B cell (primary cell): ENCODE data around the gene STOML1. TPM values are rescaled to one million over a fixed set of nuclear protein-coding genes. Genes with fewer than 3 reads are reported as not detected.
"Not testable (repeated sequence)": the region's sequence is repeated elsewhere in the genome, so short reads cannot be mapped to it uniquely, and the experiment has no call there.

Experiments used
- ATAC-seq: fragments of 200-7000 bp; cut with Tn5 transposase; one replicate; pipeline ENCODE4 v1.10.0; 2021; ENCODE audit warnings: low read depth, mild to moderate bottlenecking, moderate number of reproducible peaks, moderate library complexity
- CTCF ChIA-PET: fragments of 350-600 bp; sonication (Branson Sonifier 250); formaldehyde crosslinking; loops from one replicate; lab custom pipeline; 2021; ENCODE audit warnings: antibody characterized with exemption, inconsistent platforms; lab: Charles Lee
- POLR2A ChIA-PET: fragments of 350-600 bp; sonication (Branson Sonifier 250); formaldehyde crosslinking; loops from one replicate; lab custom pipeline; 2021; ENCODE audit warnings: antibody characterized with exemption; lab: Charles Lee
- DNase-seq: peaks from one replicate; pipeline ENCODE4 v3.0.0; 2013
- H2AFZ ChIP-seq: 2 replicates; pipeline ENCODE4 v1.6.1; 2012; ENCODE audit warnings: mild to moderate bottlenecking, low read depth, low read length; ENCODE audit not compliant: insufficient read depth, poor library complexity, severe bottlenecking
- H3K27ac ChIP-seq, 2 donors: 1 replicate in 1 of 2; 2 replicates in 1 of 2; pipeline ENCODE4 v1.5.1; 2012 to 2013; ENCODE audit warnings: low read length in 2 of 2, mild to moderate bottlenecking in 2 of 2, moderate library complexity in 1 of 2
- H3K27me3 ChIP-seq, 4 experiments: fragments of 200-600 bp in 1 of 4; sonication (generic) in 1 of 4; replicated peaks in 1 of 4; 1 replicate in 2 of 4; 2 replicates in 2 of 4; pipeline versions ENCODE4 v1.6.1 to v1.7.0; 2013 to 2016; ENCODE audit warnings: low read length in 3 of 4, mild to moderate bottlenecking in 2 of 4, mixed read lengths in 1 of 4, moderate library complexity in 1 of 4; ENCODE audit not compliant: insufficient read depth in 4 of 4, control insufficient read depth in 3 of 4; ENCODE audit errors: control extremely low read depth in 1 of 4
- H3K36me3 ChIP-seq, 2 experiments: replicated peaks in 1 of 2; 1 replicate in 1 of 2; 2 replicates in 1 of 2; pipeline versions ENCODE4 v1.6.1 to v1.7.1; 2013; ENCODE audit warnings: low read length in 1 of 2; ENCODE audit not compliant: insufficient read depth in 2 of 2, control insufficient read depth in 1 of 2; ENCODE audit errors: control extremely low read depth in 1 of 2, extremely low read depth in 1 of 2
- H3K4me1 ChIP-seq, 2 donors: fragments of 200-600 bp in 1 of 2; sonication (generic) in 1 of 2; 1 replicate in 1 of 2; 2 replicates in 1 of 2; pipeline versions ENCODE4 v1.5.1 to v1.6.1; 2013 to 2017; ENCODE audit warnings: low read length in 2 of 2; ENCODE audit not compliant: control insufficient read depth in 2 of 2, insufficient read depth in 2 of 2
- H3K4me2 ChIP-seq: replicated peaks from 2 replicates; pipeline ENCODE3; 2012; ENCODE audit warnings: mild to moderate bottlenecking, low read depth, low read length; ENCODE audit not compliant: poor library complexity, severe bottlenecking
- H3K4me3 ChIP-seq, 5 experiments: fragments of 200-600 bp in 1 of 5; sonication (generic) in 1 of 5; 1 replicate in 3 of 5; 2 replicates in 2 of 5; pipeline versions ENCODE4 v1.5.1 to v1.7.0; 2011 to 2016; ENCODE audit warnings: low read length in 4 of 5, mild to moderate bottlenecking in 4 of 5, low read depth in 2 of 5, control low read depth in 1 of 5, moderate library complexity in 1 of 5; ENCODE audit not compliant: insufficient read depth in 1 of 5; ENCODE audit errors: control extremely low read depth in 1 of 5, extremely low read depth in 1 of 5
- H3K79me2 ChIP-seq: fragments of 200-600 bp; sonication (generic); one replicate; pipeline ENCODE4 v1.6.0; 2016; ENCODE audit warnings: low read length; ENCODE audit not compliant: control insufficient read depth, insufficient read depth
- H3K9ac ChIP-seq: fragments of 200-600 bp; sonication (generic); 2 replicates; pipeline ENCODE4 v1.6.1; 2017; ENCODE audit warnings: mild to moderate bottlenecking, low read length, moderate library complexity
- H3K9me3 ChIP-seq, 3 donors: one replicate each; pipeline versions ENCODE4 v1.6.1 to v1.7.1; 2013; ENCODE audit warnings: low read length in 2 of 3; ENCODE audit not compliant: control insufficient read depth in 2 of 3, insufficient read depth in 1 of 3; ENCODE audit errors: control extremely low read depth in 1 of 3
- H4K20me1 ChIP-seq: 2 replicates; pipeline ENCODE4 v1.6.0; 2012; ENCODE audit warnings: mild to moderate bottlenecking, low read length; ENCODE audit not compliant: insufficient read depth, control insufficient read depth, poor library complexity, severe bottlenecking
- H3K27ac Mint-ChIP-seq: one replicate; pipeline ENCODE4 v1.8.0; 2021; ENCODE audit warnings: mixed read lengths
- H3K27me3 Mint-ChIP-seq: one replicate; pipeline ENCODE4 v1.8.0; 2021; ENCODE audit warnings: mixed read lengths
- H3K4me1 Mint-ChIP-seq: one replicate; pipeline ENCODE4 v1.8.0; 2021; ENCODE audit warnings: mixed read lengths
- H3K4me3 Mint-ChIP-seq: one replicate; pipeline ENCODE4 v1.8.0; 2021; ENCODE audit warnings: mixed read lengths
- H3K9me3 Mint-ChIP-seq: one replicate; pipeline ENCODE4 v1.8.0; 2022; ENCODE audit warnings: mixed read lengths; ENCODE audit not compliant: insufficient read depth
- EZH2 ChIP-seq: IDR thresholded peaks from 2 replicates; pipeline ENCODE4 v1.6.1; 2012; ENCODE audit warnings: borderline replicate concordance, low read depth, mild to moderate bottlenecking, moderate library complexity, low read length; ENCODE audit not compliant: insufficient read depth, poor library complexity, severe bottlenecking
- WGBS: methylation state at CpG from one replicate; pipeline ENCODE4 v1.1.5; 2013; ENCODE audit warnings: missing lambda C conversion rate; ENCODE audit not compliant: insufficient coverage; 5-methylcytosine and 5-hydroxymethylcytosine counted together
- intact Hi-C: fragments of 100-400 bp; cut with micrococcal nuclease; formaldehyde crosslinking; loops from one replicate; pipeline ENCODE4 v1.10.0; 2022
- polyA plus RNA-seq: library from polyadenylated mRNA; depleted of rRNA; stranded (reverse); fragments of >200 nt; gene quantifications from 2 replicates; pipeline ENCODE4 v1.2.3, GENCODE V29; 2012
- total RNA-seq, 2 donors: library from RNA; stranded (reverse); fragments of 120-200 nt in 1 of 2; gene quantifications; 1 replicate in 1 of 2; 2 replicates in 1 of 2; pipeline versions ENCODE4 v1.2.3 to v1.2.4, GENCODE V29; 2013 to 2022
- TF ChIP-seq, protein P1 (sequence below): fragments of 200-600 bp; IDR thresholded peaks from one replicate; pipeline ENCODE4 v1.8.0; 2022; ENCODE audit warnings: antibody characterized with exemption, mild to moderate bottlenecking

Gene STOML1
- total and polyA plus RNA-seq, 2 donors (not counting 1 experiment from before 2014, with no cell fraction given) = 6.2 to 11.3 TPM

DNA sequence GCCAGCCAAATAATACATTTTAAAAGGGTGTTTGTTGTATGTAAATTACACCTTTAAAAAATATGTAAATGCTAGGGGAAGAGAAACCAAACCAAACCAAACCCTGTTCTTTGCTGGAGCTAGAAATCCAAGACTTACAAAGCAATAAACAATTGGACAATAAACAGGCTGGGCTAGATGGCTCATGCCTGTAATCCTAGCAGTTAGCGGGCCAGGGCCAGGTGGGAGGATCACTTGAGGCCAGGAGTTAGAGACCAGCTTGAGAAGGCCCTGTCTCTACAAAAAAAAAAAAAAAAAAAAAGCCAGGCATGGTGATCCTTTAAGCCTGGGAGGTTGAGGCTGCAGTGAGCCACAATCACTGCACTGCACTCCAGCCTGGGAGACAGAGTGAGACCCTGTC lies 12.5 kb downstream of the STOML1 start:
- TF ChIP-seq EZH2 = no peak
- TF ChIP-seq, protein P1, sequence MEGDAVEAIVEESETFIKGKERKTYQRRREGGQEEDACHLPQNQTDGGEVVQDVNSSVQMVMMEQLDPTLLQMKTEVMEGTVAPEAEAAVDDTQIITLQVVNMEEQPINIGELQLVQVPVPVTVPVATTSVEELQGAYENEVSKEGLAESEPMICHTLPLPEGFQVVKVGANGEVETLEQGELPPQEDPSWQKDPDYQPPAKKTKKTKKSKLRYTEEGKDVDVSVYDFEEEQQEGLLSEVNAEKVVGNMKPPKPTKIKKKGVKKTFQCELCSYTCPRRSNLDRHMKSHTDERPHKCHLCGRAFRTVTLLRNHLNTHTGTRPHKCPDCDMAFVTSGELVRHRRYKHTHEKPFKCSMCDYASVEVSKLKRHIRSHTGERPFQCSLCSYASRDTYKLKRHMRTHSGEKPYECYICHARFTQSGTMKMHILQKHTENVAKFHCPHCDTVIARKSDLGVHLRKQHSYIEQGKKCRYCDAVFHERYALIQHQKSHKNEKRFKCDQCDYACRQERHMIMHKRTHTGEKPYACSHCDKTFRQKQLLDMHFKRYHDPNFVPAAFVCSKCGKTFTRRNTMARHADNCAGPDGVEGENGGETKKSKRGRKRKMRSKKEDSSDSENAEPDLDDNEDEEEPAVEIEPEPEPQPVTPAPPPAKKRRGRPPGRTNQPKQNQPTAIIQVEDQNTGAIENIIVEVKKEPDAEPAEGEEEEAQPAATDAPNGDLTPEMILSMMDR = no peak
- no peak overlapping the region for H3K27ac ChIP-seq
- peaks cover 0 to 16% (median 11%) of the 10 kb centered on the region in 4 experiments for H3K27me3 ChIP-seq
- no peaks in the 10 kb centered on the region for H3K9me3 Mint-ChIP-seq
- H3K27ac Mint-ChIP-seq = no peak overlapping the region
- peaks cover 17% of the 10 kb centered on the region for H3K27me3 Mint-ChIP-seq
- H3K4me1 ChIP-seq = peaks cover 39 to 42% of the 10 kb centered on the region in 2 donors
- H3K79me2 ChIP-seq = peaks cover 8% of the 10 kb centered on the region
- H3K4me3 ChIP-seq = no peak overlapping the region
- no peak overlapping the region for H3K4me3 Mint-ChIP-seq
- no peak overlapping the region for H2AFZ ChIP-seq
- H3K4me1 Mint-ChIP-seq = peaks cover 43% of the 10 kb centered on the region
- H4K20me1 ChIP-seq = no peaks in the 10 kb centered on the region
- ChIA-PET CTCF (interaction anchor here (1.0 kb wide), 1 partner anchor 16 kb away, joined by 3 read pairs; no protein-coding TSS in a partner anchor), POLR2A (no interaction called here)
- DNase-seq (no peak), ATAC-seq (no peak)
- intact Hi-C loops = no loop called here
- H3K9me3 ChIP-seq = peaks cover 0 to under 1% (median 0%) of the 10 kb centered on the region in 3 donors
- no peak overlapping the region for H3K9ac ChIP-seq
- WGBS = 100% methylated on average over 1 of the region's 1 CpG
- H3K36me3 ChIP-seq = no peaks in the 10 kb centered on the region
- H3K4me2 ChIP-seq = no peak overlapping the region

GRCh38 chr15:73978896-73979295 lies 13.2 kb downstream of the STOML1 start:
- no peak for ATAC-seq
- peaks cover 37% of the 10 kb centered on the region for H3K4me1 Mint-ChIP-seq
- no peak overlapping the region for H3K4me3 ChIP-seq
- no peak overlapping the region for H3K4me3 Mint-ChIP-seq
- H3K79me2 ChIP-seq = peaks cover 7% of the 10 kb centered on the region
- no peaks in the 10 kb centered on the region for H4K20me1 ChIP-seq
- H3K4me2 ChIP-seq = no peak overlapping the region
- CTCF ChIA-PET = interaction anchor here (0.5 to 1.0 kb wide), 3 partner anchors 15 to 1925 kb away, joined by 3 to 5 read pairs (median 3); no protein-coding TSS in a partner anchor
- intact Hi-C loops = no loop called here
- DNase-seq = no peak
- no peak for TF ChIP-seq EZH2
- TF ChIP-seq, protein P1 = no peak
- H3K9me3 Mint-ChIP-seq = no peaks in the 10 kb centered on the region
- peaks cover 0 to 20% (median 13%) of the 10 kb centered on the region in 4 experiments for H3K27me3 ChIP-seq
- peaks cover 32 to 34% of the 10 kb centered on the region in 2 donors for H3K4me1 ChIP-seq
- no peak overlapping the region for H3K27ac Mint-ChIP-seq
- H3K27me3 Mint-ChIP-seq = peaks cover 23% of the 10 kb centered on the region
- POLR2A ChIA-PET = no interaction called here
- no peak overlapping the region for H3K27ac ChIP-seq
- no peak overlapping the region for H2AFZ ChIP-seq
- no peaks in the 10 kb centered on the region for H3K36me3 ChIP-seq
- peaks cover 0 to 5% (median 0%) of the 10 kb centered on the region in 3 donors for H3K9me3 ChIP-seq
- WGBS = 100% methylated on average over 1 of the region's 3 CpGs
- H3K9ac ChIP-seq = no peak overlapping the region

GRCh38 chr15:73975440-73976125 lies 16.5 kb downstream of the STOML1 start:
- H3K36me3 ChIP-seq, H3K4me3 ChIP-seq, H3K27ac ChIP-seq, ATAC-seq, intact Hi-C loops, H3K9me3 Mint-ChIP-seq, H3K4me2 ChIP-seq, H3K27ac Mint-ChIP-seq, H3K4me3 Mint-ChIP-seq, H3K9me3 ChIP-seq, H3K9ac ChIP-seq, H3K79me2 ChIP-seq, H2AFZ ChIP-seq, H4K20me1 ChIP-seq, POLR2A ChIA-PET: not testable (repeated sequence)
- Histone ChIP-seq H3K27me3 (peaks cover 0 to 20% (median 13%) of the 10 kb centered on the region in 4 experiments), H3K4me1 (peaks cover 16 to 17% of the 10 kb centered on the region in 2 donors)
- Mint-ChIP-seq H3K27me3 (peaks cover 23% of the 10 kb centered on the region), H3K4me1 (peaks cover 23% of the 10 kb centered on the region)
- DNase-seq = peak; percentile 48
- CTCF ChIA-PET = interaction anchor here (0.8 to 3.3 kb wide), 6 partner anchors 9 to 73 kb away, joined by 3 to 43 read pairs (median 6); partner anchors contain the start of gene PML
- WGBS = 36% methylated on average over 10 of the region's 18 CpGs
